ENCODE data around the gene TMEM132E.

The TMEM132E gene

GRCh38 chr17:34623856-34624766 lies 44.7 kb downstream of the TMEM132E start:
- TF ChIP-seq GATA2 (IDR thresholded peaks at IDR 0.05; ENCODE audit: low read depth, low read length) (peak; percentile 65), GATA3 (IDR thresholded peaks at IDR 0.05; ENCODE audit: low read depth, low read length) (no peak)

- TF ChIP-seq GATA2 (IDR thresholded peaks at IDR 0.05; ENCODE audit: low read depth, low read length) (no peak), GATA3 (IDR thresholded peaks at IDR 0.05; ENCODE audit: low read depth, low read length) (no peak)
These were observed 45.5 kb downstream of the TMEM132E start for GRCh38 chr17:34624767-34625383.

DNA sequence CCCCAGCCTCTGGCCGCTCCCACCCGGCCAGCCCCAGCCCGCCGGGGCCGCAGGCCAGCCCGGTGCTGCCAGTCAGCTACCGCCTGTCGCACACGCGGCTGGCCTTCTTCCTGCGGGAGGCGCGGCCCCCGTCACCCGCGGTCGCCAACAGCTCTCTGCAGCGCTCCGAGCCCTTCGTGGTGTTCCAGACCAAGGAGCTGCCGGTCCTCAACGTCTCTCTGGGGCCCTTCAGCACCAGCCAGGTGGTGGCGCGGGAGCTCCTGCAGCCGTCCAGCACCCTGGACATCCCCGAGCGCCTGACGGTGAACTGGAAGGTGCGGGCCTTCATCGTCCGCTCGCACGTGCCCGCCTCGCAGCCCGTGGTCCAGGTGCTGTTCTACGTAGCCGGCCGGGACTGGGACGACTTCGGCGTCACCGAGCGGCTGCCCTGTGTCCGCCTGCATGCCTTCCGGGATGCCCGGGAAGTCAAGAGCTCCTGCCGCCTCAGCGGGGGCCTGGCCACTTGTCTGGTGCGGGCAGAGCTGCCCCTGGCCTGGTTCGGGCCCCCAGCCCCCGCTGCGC lies 46.8 kb downstream of the TMEM132E start:
- TF ChIP-seq GATA2 (IDR thresholded peaks at IDR 0.05; ENCODE audit: low read depth, low read length) (no peak), GATA3 (IDR thresholded peaks at IDR 0.05; ENCODE audit: low read depth, low read length) (no peak)

DNA sequence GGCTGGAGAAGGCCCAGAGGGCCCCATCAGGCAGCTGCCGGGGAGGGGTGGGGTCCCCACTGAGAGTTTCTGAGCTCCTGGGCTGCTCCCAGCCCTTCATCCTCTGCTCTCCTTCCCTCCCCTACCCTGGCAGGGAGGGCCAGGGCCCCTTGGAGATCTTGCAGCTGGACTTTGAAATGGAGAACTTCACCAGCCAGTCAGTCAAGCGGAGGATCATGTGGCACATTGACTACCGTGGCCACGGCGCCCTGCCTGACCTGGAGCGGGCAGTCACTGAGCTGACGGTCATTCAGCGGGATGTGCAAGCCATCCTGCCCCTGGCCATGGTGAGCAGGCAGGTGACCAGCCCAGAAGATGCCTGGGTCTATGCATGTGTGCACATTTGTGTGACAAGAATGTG lies 49.5 kb downstream of the TMEM132E start:
- no peak for TF ChIP-seq GATA3 (IDR thresholded peaks at IDR 0.05; ENCODE audit: low read depth, low read length)
- TF ChIP-seq GATA2 (IDR thresholded peaks at IDR 0.05; ENCODE audit: low read depth, low read length): no peak

DNA sequence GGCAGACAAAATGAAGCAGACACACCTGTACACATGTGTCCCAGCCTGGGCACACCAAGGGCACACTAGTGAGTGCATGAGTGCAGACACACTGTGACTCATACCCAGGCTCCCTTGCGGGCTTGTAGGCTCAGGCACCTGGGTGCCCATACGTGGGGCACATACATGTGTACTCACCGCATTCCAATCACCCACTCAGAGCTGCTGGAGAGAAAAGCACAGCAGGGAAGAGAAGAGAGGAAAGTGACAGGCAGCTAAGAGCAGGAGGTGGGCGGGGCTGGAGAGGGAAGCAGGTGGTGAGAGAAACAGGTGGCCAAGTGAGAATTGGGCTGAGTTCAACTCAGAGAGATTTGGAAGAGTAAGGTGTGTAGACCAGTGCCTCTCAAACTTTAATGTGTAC lies 54.0 kb downstream of the TMEM132E start:
- no peak for TF ChIP-seq GATA3 (IDR thresholded peaks at IDR 0.05; ENCODE audit: low read depth, low read length)
- TF ChIP-seq GATA2 (IDR thresholded peaks at IDR 0.05; ENCODE audit: low read depth, low read length): no peak

DNA sequence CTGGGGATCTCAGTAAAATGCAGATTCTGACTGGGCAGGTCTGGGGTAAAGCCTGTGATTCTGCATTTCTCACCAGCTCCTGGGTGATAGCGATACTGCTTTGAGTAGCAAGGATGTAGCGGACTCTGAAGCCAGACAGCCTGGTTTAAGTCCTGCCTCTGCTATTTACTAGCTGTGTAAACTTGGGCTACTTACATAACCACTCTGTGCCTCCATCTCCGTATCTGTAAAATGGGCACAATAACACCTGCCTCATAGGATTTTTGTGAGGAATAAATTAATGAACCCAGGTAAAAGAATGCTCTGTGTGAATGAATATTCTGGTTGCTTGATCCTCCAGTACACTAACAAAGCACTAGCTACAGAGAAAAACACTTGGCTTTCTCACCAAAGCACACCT lies 54.4 kb downstream of the TMEM132E start:
- TF ChIP-seq GATA2 (IDR thresholded peaks at IDR 0.05; ENCODE audit: low read depth, low read length) (no peak), GATA3 (IDR thresholded peaks at IDR 0.05; ENCODE audit: low read depth, low read length) (no peak)

DNA sequence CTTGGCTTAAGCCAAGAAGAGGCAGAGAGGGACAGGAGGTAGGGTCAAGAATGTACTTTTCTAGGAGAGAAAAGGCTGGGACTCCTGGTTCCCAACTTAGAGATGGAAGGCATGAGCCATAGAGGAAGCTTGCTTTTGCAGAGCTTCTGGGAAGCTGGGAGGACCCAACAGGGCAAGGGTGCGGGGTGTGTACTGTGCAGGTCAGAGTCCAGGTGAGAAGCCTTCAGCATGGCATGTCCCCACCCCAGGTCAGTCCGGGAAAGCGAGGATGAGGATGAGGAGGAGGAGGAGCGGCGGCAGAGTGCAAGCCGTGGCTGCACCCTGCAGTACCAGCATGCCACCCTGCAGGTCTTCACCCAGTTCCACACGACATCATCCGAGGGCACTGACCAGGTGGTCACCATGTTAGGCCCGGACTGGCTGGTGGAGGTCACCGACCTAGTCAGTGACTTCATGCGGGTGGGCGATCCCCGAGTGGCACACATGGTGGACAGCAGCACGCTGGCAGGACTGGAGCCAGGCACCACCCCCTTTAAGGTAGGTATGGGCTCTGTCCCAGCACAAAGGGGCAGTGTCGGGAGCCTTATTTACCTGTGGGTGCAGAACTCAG lies 55.3 kb downstream of the TMEM132E start:
- TF ChIP-seq GATA2 (IDR thresholded peaks at IDR 0.05; ENCODE audit: low read depth, low read length): no peak
- no peak for TF ChIP-seq GATA3 (IDR thresholded peaks at IDR 0.05; ENCODE audit: low read depth, low read length)

DNA sequence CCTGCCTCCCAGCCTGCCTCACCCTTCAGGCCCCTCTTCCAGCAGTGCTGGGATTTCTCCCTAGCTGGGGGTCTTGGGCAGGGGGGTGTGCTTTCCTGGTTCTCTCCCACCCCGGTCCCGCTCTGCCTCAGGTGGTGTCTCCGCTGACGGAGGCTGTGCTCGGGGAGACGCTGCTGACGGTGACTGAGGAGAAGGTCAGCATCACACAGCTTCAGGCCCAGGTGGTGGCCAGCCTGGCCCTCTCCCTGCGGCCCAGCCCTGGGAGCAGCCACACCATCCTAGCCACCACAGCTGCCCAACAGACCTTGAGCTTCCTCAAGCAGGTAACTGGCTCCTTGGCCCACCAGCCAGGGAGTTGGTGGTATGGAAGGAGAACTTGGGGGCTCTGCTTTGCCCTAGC lies 56.5 kb downstream of the TMEM132E start:
- TF ChIP-seq GATA3 (IDR thresholded peaks at IDR 0.05; ENCODE audit: low read depth, low read length) (no peak), GATA2 (IDR thresholded peaks at IDR 0.05; ENCODE audit: low read depth, low read length) (no peak)

GRCh38 chr17:34637041-34637547 lies 57.7 kb downstream of the TMEM132E start:
- TF ChIP-seq GATA2 (IDR thresholded peaks at IDR 0.05; ENCODE audit: low read depth, low read length) (no peak), GATA3 (IDR thresholded peaks at IDR 0.05; ENCODE audit: low read depth, low read length) (no peak)

GRCh38 chr17:34637548-34638525 lies 58.5 kb downstream of the TMEM132E start:
- TF ChIP-seq GATA3 (IDR thresholded peaks at IDR 0.05; ENCODE audit: low read depth, low read length): no peak
- no peak for TF ChIP-seq GATA2 (IDR thresholded peaks at IDR 0.05; ENCODE audit: low read depth, low read length)

- TF ChIP-seq GATA3 (IDR thresholded peaks at IDR 0.05; ENCODE audit: low read depth, low read length): no peak
- no peak for TF ChIP-seq GATA2 (IDR thresholded peaks at IDR 0.05; ENCODE audit: low read depth, low read length)
These were observed 59.3 kb downstream of the TMEM132E start for GRCh38 chr17:34638526-34639260.

DNA sequence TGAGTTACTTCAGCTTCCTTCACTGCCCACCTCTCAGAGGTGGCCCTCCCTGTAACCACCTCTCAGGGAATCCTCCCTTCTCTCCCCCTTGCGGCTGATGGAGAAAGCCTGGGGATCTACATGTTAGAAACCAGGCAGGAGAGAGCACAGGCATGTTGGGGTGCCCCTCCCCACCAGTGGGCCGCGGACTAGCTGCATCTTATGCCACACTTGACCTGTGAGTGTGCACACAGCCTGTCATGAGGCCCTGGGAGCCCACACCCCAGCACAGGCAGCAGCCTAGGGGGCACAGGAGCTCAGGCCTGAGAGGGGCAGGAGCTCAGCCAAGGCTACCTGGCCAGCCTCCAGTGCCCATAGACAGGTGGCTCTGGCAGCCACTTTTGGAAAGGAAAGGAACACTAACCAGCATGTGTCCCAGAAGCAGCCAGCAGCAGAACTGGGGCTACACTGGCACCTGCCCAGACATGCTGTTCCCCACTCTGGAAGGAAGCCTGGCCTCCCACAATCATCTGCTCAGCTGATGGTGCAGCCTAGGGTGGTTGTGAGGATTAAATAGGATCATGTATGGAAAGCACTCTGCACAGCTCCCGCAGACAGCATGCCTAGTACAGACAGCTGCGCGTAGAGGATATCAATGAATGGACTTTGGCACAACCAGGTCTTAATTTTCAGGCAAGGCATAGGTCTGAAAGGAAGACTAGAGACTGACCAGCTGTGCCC lies 60.5 kb downstream of the TMEM132E start:
- no peak for TF ChIP-seq GATA3 (IDR thresholded peaks at IDR 0.05; ENCODE audit: low read depth, low read length)
- no peak for TF ChIP-seq GATA2 (IDR thresholded peaks at IDR 0.05; ENCODE audit: low read depth, low read length)

All from SH-SY5Y (cell line).